Measurements from ENCODE around the gene TUBGCP3. TPM values are rescaled to one million over a fixed set of nuclear protein-coding genes. Genes with fewer than 3 reads are reported as not detected.
A peak's percentile ranks its signal among the peaks of the same experiment; 100 is the strongest.

Gene TUBGCP3
- total RNA-seq, 1 experiment from 2014 or later, result 47.4 TPM

GRCh38 chr13:112606109-112607001 lies 18.4 kb upstream of the TUBGCP3 start:
- H3K27me3 ChIP-seq (ENCODE audit: insufficient read depth, low read depth), result peaks cover 35% of the 10 kb centered on the region
- intact Hi-C loops (cut with micrococcal nuclease; ENCODE audit: unreplicated experiment), result loop anchor here (1.0 to 5.0 kb wide), 3 partner anchors 162 to 1134 kb away; no protein-coding TSS in a partner anchor
- no peaks in the 10 kb centered on the region for H3K79me2 ChIP-seq (ENCODE audit: low read depth)
- H4K20me1 ChIP-seq (ENCODE audit: insufficient read depth), result no peaks in the 10 kb centered on the region
- no peaks in the 10 kb centered on the region for H3K9me2 ChIP-seq (ENCODE audit: insufficient read depth)
- peak overlapping the region; percentile 58 for H3K4me3 ChIP-seq
- H3K9me3 ChIP-seq (ENCODE audit: insufficient read depth, low read depth), result no peaks in the 10 kb centered on the region
- no peaks in the 10 kb centered on the region for H3F3A ChIP-seq (ENCODE audit: insufficient read depth, low read depth)
- ChIA-PET POLR2A (ENCODE audit: unreplicated experiment) (interaction anchor here (0.6 kb wide), 1 partner anchor 17 kb away, joined by 7 read pairs; no protein-coding TSS in a partner anchor), CTCF (no interaction called here)
- no peaks in the 10 kb centered on the region for H3K36me3 ChIP-seq (ENCODE audit: low read depth)
- BruUV-seq (replicated peaks), result no TSS peak
- DNase-seq, result peak; percentile 80 to 94
- peak overlapping the region; percentile 91 for H3K4me2 ChIP-seq
- TF ChIP-seq EZH2 (IDR thresholded peaks at IDR 0.05; ENCODE audit: low read depth), result no peak
- TF ChIP-seq CTCF (conservative IDR thresholded peaks at IDR 0.05), result peak; percentile 94
- no peak overlapping the region for H3K27ac ChIP-seq
- peak overlapping the region; percentile 72 for H2AFZ ChIP-seq
- 0 out of 2 replicates have a peak, but pooled peaks cover 5% of the 10 kb centered on the region for H3K4me1 ChIP-seq (replicated peaks; ENCODE audit: insufficient read depth)

- peak overlapping the region; percentile 58; the same call in 1 of the 2 replicates for H3K4me3 ChIP-seq
- BruUV-seq (replicated peaks), result no TSS peak
- POLR2A ChIA-PET (ENCODE audit: unreplicated experiment), result interaction anchor here (0.6 kb wide), 1 partner anchor 18 kb away, joined by 7 read pairs; no protein-coding TSS in a partner anchor
Observed at GRCh38 chr13:112605531-112605990, 17.6 kb upstream of the TUBGCP3 start.

More at GRCh38 chr13:112605531-112605990, 17.6 kb upstream of the TUBGCP3 start:
- H4K20me1 ChIP-seq (ENCODE audit: insufficient read depth), result no peaks in the 10 kb centered on the region
- no peaks in the 10 kb centered on the region for H3K79me2 ChIP-seq (ENCODE audit: low read depth)
- H3K27me3 ChIP-seq (ENCODE audit: insufficient read depth, low read depth), result peaks cover 40% of the 10 kb centered on the region
- H3K36me3 ChIP-seq (ENCODE audit: low read depth), result no peaks in the 10 kb centered on the region
- CTCF ChIA-PET, result no interaction called here
- no peak overlapping the region for H3K27ac ChIP-seq
- peak overlapping the region; percentile 91 for H3K4me2 ChIP-seq
- no peaks in the 10 kb centered on the region for H3K9me2 ChIP-seq (ENCODE audit: insufficient read depth)
- 0 out of 2 replicates have a peak overlapping the region, but pooled peaks have one; percentile 72 for H2AFZ ChIP-seq
- H3K9me3 ChIP-seq (ENCODE audit: insufficient read depth, low read depth), result no peaks in the 10 kb centered on the region
- no peaks in the 10 kb centered on the region for H3F3A ChIP-seq (ENCODE audit: insufficient read depth, low read depth)
- no peak for DNase-seq
- H3K4me1 ChIP-seq (replicated peaks; ENCODE audit: insufficient read depth), result 0 out of 2 replicates have a peak, but pooled peaks cover 5% of the 10 kb centered on the region
- TF ChIP-seq EZH2 (IDR thresholded peaks at IDR 0.05; ENCODE audit: low read depth) (no peak), CTCF (conservative IDR thresholded peaks at IDR 0.05) (no peak)
- intact Hi-C loops (cut with micrococcal nuclease; ENCODE audit: unreplicated experiment), result loop anchor here (5.0 kb wide), 1 partner anchor 1133 kb away; no protein-coding TSS in a partner anchor

Measured in PC-9 (cell line).